ENCODE data around the gene NDUFAF2.

The NDUFAF2 gene

DNA sequence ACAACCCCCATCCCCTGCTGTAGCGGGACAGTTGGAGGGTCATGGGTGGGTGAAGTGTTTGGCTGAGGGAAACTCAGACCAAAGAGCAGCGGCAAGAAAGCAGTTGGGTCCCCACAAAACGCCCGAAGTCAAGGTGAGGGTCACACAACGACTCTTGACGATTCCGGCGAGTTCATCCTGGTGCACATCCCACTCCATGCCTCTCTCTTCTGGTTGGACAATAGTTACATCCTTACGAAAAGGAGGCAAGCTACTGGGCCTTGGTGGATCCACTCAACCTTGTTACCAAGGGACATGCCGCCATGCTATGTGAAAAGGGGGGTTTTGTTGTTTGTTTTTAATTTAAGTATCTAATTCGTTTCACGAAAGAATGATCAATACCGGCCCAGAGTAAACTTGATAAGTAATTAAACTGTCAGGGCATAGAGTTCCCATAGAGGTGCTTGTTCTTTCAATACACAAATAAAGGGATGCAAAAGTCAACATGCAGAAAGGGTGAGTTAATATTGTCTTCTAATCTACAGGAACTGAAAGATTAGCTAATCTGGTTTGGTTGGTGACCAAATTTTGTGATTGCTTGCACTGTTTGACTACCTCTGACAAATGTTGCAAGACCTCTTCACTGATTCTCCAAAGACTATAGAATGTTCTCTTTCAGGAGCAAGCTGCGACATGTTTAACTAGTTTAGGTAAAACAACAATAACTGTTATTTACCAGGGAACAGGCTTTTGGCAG, 218.0 kb downstream of the NDUFAF2 start:
- TF ChIP-seq, protein P1, sequence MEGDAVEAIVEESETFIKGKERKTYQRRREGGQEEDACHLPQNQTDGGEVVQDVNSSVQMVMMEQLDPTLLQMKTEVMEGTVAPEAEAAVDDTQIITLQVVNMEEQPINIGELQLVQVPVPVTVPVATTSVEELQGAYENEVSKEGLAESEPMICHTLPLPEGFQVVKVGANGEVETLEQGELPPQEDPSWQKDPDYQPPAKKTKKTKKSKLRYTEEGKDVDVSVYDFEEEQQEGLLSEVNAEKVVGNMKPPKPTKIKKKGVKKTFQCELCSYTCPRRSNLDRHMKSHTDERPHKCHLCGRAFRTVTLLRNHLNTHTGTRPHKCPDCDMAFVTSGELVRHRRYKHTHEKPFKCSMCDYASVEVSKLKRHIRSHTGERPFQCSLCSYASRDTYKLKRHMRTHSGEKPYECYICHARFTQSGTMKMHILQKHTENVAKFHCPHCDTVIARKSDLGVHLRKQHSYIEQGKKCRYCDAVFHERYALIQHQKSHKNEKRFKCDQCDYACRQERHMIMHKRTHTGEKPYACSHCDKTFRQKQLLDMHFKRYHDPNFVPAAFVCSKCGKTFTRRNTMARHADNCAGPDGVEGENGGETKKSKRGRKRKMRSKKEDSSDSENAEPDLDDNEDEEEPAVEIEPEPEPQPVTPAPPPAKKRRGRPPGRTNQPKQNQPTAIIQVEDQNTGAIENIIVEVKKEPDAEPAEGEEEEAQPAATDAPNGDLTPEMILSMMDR (IDR thresholded peaks at IDR 0.05), result no peak
- DNase-seq (ENCODE audit: low spot score), result no peak
- H3K4me3 ChIP-seq, result peak overlapping the region; percentile 89
- peak overlapping the region; percentile 81 to 91 for H3K27ac ChIP-seq

DNA sequence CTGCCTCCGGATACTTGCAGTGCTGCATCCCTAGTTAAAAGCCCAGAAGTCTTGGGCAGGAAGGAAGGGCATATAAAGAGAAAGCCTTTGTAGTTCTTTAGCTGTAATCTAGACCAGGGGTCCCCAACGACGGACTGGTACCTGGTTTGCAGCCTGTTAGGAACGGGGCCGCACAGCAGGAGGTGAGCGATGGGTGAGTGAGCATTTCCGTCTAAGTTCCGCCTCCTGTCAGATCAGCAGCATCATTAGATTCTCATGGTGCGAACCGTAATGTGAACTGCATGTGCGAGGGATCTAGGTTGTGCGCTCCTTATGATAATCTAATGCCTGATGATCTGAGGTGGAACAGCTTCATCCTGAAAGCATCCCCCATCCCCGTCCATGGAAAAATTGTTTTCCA, 218.9 kb downstream of the NDUFAF2 start:
- Histone ChIP-seq H3K4me3 (no peak overlapping the region), H3K27ac (no peak overlapping the region)
- no peak for DNase-seq (ENCODE audit: low spot score)
- TF ChIP-seq, protein P1 (IDR thresholded peaks at IDR 0.05), result no peak

GRCh38 chr5:61167382-61167781, 222.4 kb downstream of the NDUFAF2 start:
- TF ChIP-seq, protein P1 (IDR thresholded peaks at IDR 0.05), result no peak
- Histone ChIP-seq H3K4me3 (no peak overlapping the region), H3K27ac (no peak overlapping the region)
- no peak for DNase-seq (ENCODE audit: low spot score)

- H3K4me3 ChIP-seq, result no peak overlapping the region
- H3K27ac ChIP-seq, result no peak overlapping the region
These were observed 223.9 kb downstream of the NDUFAF2 start for GRCh38 chr5:61168951-61169350.

GRCh38 chr5:61171479-61171878, 226.5 kb downstream of the NDUFAF2 start:
- Histone ChIP-seq H3K27ac (no peak overlapping the region), H3K4me3 (no peak overlapping the region)
- no peak for DNase-seq (ENCODE audit: low spot score)
- TF ChIP-seq, protein P1 (IDR thresholded peaks at IDR 0.05), result no peak

More at GRCh38 chr5:61168951-61169350, 223.9 kb downstream of the NDUFAF2 start:
- no peak for DNase-seq (ENCODE audit: low spot score)
- TF ChIP-seq, protein P1 (IDR thresholded peaks at IDR 0.05), result no peak

DNA sequence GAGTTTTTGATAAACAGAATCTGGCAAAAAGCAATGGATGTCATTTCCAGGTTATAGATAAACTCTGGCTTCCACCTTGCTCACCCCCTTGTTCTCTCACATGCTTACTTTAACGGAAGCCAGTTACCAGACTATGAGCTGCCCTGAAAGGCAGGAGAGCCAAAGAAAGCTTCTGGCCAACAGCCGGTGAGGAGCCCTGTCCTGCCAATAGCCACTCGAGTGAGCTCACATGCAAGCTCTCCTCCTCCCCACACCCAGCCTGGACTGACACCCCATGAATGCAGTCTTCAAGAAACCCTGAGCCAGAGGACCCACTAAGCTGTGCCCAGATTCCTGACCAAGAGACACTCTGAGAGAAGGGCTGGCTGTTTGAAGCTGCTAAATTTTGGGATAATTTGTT, 231.6 kb downstream of the NDUFAF2 start:
- H3K27ac ChIP-seq, result no peak overlapping the region
- TF ChIP-seq, protein P1 (IDR thresholded peaks at IDR 0.05), result no peak
- no peak overlapping the region for H3K4me3 ChIP-seq
- DNase-seq (ENCODE audit: low spot score), result no peak

DNA sequence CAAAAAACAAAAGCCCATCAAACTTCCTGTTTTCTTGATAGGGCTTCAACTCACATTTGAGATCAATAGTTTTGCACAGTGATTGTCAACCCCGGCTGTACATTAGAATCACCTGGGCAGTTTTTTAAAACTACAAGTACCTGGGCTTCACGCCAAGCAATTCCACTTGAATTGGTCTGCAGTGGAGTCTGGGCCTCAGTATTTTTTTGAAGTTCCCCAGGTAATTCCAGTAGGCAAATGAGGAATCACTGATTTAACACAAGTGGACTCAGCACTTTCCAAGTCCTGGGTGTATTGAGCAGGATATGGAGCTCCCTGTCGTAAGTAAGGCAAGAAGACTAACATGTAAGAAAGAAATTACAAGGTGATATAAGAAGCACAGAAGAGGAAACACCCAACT, 232.1 kb downstream of the NDUFAF2 start:
- Histone ChIP-seq H3K27ac (no peak overlapping the region), H3K4me3 (no peak overlapping the region)
- TF ChIP-seq, protein P1 (IDR thresholded peaks at IDR 0.05), result no peak
- no peak for DNase-seq (ENCODE audit: low spot score)

Measured in coronary artery (tissue), 2 donors.